Activated T-helper 1 cell treated with anti-CD3 and anti-CD28 coated beads, Interleukin-12 subunit alpha, Interleukin-12 subunit beta, Interleukin-2, Interleukin-4 antibody, amounts not matched to agents 30 ng/mL and 10 ng/mL and 1 ng/mL, durations not matched to agents 14 hours and 24 hours and 36 hours (primary cell): ENCODE data around the gene NUDT8. TPM values are rescaled to one million over a fixed set of nuclear protein-coding genes. Genes with fewer than 3 reads are reported as not detected.
"Not testable (repeated sequence)": the region's sequence is repeated elsewhere in the genome, so short reads cannot be mapped to it uniquely, and the experiment has no call there.

ENCODE experiments used
- DNase-seq: peaks from one replicate; pipeline ENCODE4 v3.0.0; 2021; ENCODE audit warnings: low spot score
- H3K27ac Mint-ChIP-seq: one replicate; pipeline ENCODE4 v1.8.0; 2021; ENCODE audit warnings: mild to moderate bottlenecking, mixed read lengths
- H3K27me3 Mint-ChIP-seq: one replicate; pipeline ENCODE4 v1.8.0; 2022; ENCODE audit warnings: mild to moderate bottlenecking, moderate library complexity, mixed read lengths; ENCODE audit not compliant: insufficient read depth
- H3K36me3 Mint-ChIP-seq: one replicate; pipeline ENCODE4 v1.8.0; 2021; ENCODE audit warnings: low read depth, mixed read lengths
- H3K4me1 Mint-ChIP-seq: one replicate; pipeline ENCODE4 v1.8.0; 2021; ENCODE audit warnings: low read depth, mixed read lengths
- H3K4me3 Mint-ChIP-seq: one replicate; pipeline ENCODE4 v1.8.0; 2021; ENCODE audit warnings: mild to moderate bottlenecking, moderate library complexity, mixed read lengths
- H3K9me3 Mint-ChIP-seq: one replicate; pipeline ENCODE4 v1.8.0; 2021; ENCODE audit warnings: mixed read lengths
- intact Hi-C: fragments of 100-400 bp; cut with micrococcal nuclease; formaldehyde crosslinking; loops from one replicate; pipeline ENCODE4 v1.15.1; 2024
- total RNA-seq: library from RNA; stranded (reverse); gene quantifications from 2 replicates; pipeline ENCODE4 v1.2.3, GENCODE V29; 2022

The NUDT8 gene
- total RNA-seq, 1 donor from 2014 or later, result 19.9 TPM

DNA sequence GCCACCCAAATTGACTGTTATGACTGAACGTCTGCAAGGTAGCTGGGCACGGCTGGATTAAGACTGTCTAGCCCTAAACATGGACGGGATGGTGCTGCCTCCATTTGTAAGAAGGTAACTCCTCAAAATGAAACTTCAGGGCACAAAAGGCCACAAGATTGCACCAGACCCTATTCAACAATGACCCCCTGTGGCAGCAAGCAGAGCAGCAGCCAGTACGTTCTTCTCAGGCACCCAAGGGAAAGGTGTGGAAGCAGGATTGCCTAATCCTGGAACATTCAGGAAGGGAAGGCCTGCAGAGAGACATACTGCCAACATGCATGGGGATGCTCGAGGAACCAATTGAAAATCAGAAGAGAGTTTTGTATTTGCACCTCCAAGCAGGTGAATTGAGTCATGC, 14.3 kb upstream of the NUDT8 start:
- Mint-ChIP-seq H3K4me3 (no peak overlapping the region), H3K27ac (no peak overlapping the region), H3K36me3 (no peaks in the 10 kb centered on the region), H3K9me3 (no peaks in the 10 kb centered on the region), H3K27me3 (peaks cover 7% of the 10 kb centered on the region), H3K4me1 (peaks cover 12% of the 10 kb centered on the region)
- intact Hi-C loops, result loop anchor here (1.0 kb wide), 1 partner anchor 72 kb away; no protein-coding TSS in a partner anchor
- no peak for DNase-seq

GRCh38 chr11:67642173-67643120, 12.7 kb upstream of the NUDT8 start:
- Mint-ChIP-seq H3K4me3 (no peak overlapping the region), H3K4me1 (peaks cover 12% of the 10 kb centered on the region), H3K36me3 (no peaks in the 10 kb centered on the region), H3K9me3 (no peaks in the 10 kb centered on the region), H3K27me3 (peaks cover 7% of the 10 kb centered on the region), H3K27ac (no peak overlapping the region)
- intact Hi-C loops, result no loop called here
- DNase-seq, result no peak

DNA sequence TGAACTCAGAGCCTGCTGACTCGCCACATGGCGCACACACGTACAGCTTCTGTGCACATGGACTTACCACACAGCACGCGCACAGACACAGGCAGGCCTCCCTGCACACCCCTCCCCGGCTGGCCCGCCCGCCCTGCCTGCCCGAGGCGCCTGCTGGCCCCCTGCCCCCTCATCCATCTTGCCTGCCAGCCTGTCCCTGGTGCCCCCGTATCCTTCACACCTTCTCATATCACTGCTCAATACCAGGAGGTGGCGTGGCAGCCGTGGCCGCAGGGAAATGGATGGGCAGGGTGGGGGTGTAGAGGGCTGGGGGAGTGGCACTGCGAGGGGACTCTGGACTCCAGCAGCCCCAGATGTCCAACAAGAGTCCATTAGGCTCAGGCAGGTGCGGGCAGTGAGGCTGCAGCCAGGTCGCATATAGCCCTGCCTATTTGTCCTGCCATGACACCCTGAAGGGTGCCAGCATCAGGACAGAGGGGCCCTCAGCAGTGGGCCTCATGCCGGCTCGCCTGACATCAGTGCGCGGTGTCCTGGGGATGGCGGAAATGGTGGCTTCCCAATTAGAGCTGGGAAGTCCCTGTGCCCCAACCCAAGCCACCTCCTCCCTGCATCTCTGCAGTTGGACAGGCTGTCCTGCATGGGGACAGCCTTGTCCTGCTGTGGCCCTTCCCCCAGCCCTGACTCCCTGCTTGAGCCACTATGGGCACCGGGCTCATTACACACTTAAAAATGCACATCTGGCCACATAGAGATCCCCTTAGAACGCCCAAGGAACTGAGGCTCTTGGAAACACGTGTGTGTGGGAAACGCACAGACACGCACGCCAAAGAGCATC, 11.8 kb upstream of the NUDT8 start:
- DNase-seq, result no peak
- Mint-ChIP-seq H3K36me3 (no peaks in the 10 kb centered on the region), H3K27ac (no peak overlapping the region), H3K4me1 (peaks cover 13% of the 10 kb centered on the region), H3K9me3 (no peaks in the 10 kb centered on the region), H3K27me3 (peaks cover 7% of the 10 kb centered on the region), H3K4me3 (no peak overlapping the region)
- intact Hi-C loops, result no loop called here

DNA sequence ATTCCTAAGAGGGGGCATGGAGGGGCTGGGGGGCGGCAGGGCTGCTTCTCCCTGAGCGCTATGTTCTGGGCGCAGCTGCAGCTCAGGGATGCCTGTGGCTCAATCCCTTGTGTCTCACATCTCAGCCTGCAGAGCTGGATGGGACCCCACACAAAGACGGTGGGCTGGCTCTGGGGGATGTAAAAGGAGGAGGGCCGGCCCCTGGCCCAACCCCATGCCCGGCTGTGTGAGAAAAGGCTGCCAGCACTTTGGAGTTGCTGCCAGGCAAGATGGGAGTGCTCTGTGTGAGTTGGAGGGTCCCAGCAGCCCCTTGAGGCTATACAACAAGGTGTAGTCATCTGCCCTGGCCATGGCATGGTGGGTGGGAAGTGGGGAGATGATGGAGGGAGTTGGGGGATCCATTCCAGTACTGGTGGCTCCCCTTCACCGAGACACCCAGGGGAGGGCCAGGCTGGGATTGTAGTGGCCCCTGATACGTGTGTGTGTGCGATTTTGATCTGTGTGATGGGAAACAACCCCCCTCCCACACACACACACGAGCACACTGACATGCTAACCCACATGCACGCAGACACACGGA, 11.1 kb upstream of the NUDT8 start:
- Mint-ChIP-seq H3K27me3 (peaks cover 3% of the 10 kb centered on the region), H3K36me3 (no peaks in the 10 kb centered on the region), H3K4me3 (no peak overlapping the region), H3K27ac (no peak overlapping the region), H3K9me3 (no peaks in the 10 kb centered on the region), H3K4me1 (peaks cover 7% of the 10 kb centered on the region)
- intact Hi-C loops, result loop anchor here (1.0 kb wide), 1 partner anchor 18 kb away; no protein-coding TSS in a partner anchor
- DNase-seq, result no peak

- peak; percentile 28 for DNase-seq
- Mint-ChIP-seq H3K27me3 (peaks cover 4% of the 10 kb centered on the region), H3K36me3 (no peaks in the 10 kb centered on the region), H3K4me1 (peaks cover 7% of the 10 kb centered on the region), H3K9me3 (no peaks in the 10 kb centered on the region), H3K27ac (no peak overlapping the region), H3K4me3 (no peak overlapping the region)
- intact Hi-C loops, result loop anchor here (1.0 kb wide), 1 partner anchor 19 kb away; no protein-coding TSS in a partner anchor
Measured at GRCh38 chr11:67640021-67640757, 10.5 kb upstream of the NUDT8 start.

DNA sequence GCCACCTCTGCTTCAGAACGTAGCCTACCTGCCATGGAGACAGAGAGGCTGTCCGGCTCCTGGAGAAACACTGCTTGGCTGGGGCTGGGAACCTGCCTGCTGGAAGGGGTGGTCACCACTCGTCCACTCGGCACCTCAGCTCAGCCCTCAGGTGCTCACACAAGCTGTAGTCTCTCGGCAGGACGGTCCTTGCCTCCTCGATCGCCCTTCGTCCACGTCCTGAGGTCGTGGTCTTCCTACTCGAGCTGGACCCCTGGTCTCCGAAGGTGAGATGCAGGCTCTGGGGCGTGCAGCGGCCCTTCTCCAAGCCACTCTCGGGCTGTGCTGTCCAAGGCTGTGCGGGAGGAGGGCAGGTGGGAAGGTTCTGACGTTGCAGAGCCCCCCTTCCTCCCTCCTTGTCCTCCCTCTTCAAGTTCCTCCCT, 9.7 kb upstream of the NUDT8 start, which contains the start of gene TBX10:
Gene TBX10 (minus strand): TSS at position 326 of the 422 bp plus-strand sequence. CDS start 291 bp downstream, at position 35.
- no peak within 1 kb of the TSS for H3K27ac Mint-ChIP-seq
- intact Hi-C loops, result no loop called here
- H3K9me3 Mint-ChIP-seq, result no peaks in the 10 kb centered on the region
- H3K27me3 Mint-ChIP-seq, result peaks cover 5% of the 10 kb centered on the region
- no peak within 1 kb of the TSS for H3K4me3 Mint-ChIP-seq
- no peaks in the 10 kb centered on the region for H3K36me3 Mint-ChIP-seq
- DNase-seq, result no peak
- H3K4me1 Mint-ChIP-seq, result peaks cover 7% of the 10 kb centered on the region

GRCh38 chr11:67638535-67639437, 9.0 kb upstream of the NUDT8 start:
- intact Hi-C loops, result no loop called here
- no peak overlapping the region for H3K27ac Mint-ChIP-seq
- H3K27me3 Mint-ChIP-seq, result peaks cover 5% of the 10 kb centered on the region
- no peaks in the 10 kb centered on the region for H3K36me3 Mint-ChIP-seq
- H3K9me3 Mint-ChIP-seq, result no peaks in the 10 kb centered on the region
- peaks cover 7% of the 10 kb centered on the region for H3K4me1 Mint-ChIP-seq
- no peak for DNase-seq
- no peak overlapping the region for H3K4me3 Mint-ChIP-seq

DNA sequence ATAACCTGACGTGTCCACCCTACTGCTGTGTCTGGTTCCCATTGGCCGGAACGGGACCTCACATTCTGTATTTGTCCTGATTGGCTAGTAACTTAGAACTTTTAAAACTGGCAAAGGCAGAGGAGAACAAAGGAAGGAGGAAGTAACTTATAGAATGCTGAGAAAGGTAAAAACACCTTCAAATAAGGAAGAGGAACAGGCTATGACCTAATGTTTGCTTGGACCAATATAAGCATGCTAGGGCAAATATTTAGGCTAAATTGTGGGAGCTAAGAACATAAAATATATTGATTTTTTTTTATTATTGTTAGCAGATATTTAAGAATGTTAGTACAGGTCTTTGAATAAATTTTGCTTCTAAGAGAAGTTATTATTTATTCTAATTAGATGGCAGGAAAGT, 7.7 kb upstream of the NUDT8 start:
- H3K4me1 Mint-ChIP-seq, intact Hi-C loops, DNase-seq, H3K9me3 Mint-ChIP-seq, H3K4me3 Mint-ChIP-seq, H3K36me3 Mint-ChIP-seq, H3K27me3 Mint-ChIP-seq, H3K27ac Mint-ChIP-seq: not testable (repeated sequence)

DNA sequence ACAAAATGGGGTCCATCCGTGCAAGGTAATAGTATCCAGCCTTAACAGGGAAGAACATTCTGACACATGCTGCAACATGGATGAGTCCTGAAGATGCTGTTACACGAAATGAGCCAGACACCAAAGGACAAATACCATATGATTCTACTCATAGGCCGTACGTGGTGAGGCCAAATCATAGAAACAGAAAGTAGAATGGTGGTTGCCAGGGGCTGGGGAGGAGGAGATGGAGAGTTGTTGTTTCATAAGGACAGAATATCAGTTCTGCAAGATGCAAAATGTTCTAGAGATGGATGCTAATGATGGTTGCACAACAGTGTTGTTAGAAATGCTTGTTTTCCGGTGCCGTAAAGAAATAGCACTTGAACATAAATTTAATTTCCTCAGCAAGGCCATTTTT, 7.2 kb upstream of the NUDT8 start:
- Mint-ChIP-seq H3K36me3 (no peaks in the 10 kb centered on the region), H3K4me1 (peaks cover 7% of the 10 kb centered on the region), H3K9me3 (no peaks in the 10 kb centered on the region), H3K27me3 (peaks cover 1% of the 10 kb centered on the region), H3K27ac (no peak overlapping the region), H3K4me3 (no peak overlapping the region)
- no peak for DNase-seq
- intact Hi-C loops, result no loop called here

DNA sequence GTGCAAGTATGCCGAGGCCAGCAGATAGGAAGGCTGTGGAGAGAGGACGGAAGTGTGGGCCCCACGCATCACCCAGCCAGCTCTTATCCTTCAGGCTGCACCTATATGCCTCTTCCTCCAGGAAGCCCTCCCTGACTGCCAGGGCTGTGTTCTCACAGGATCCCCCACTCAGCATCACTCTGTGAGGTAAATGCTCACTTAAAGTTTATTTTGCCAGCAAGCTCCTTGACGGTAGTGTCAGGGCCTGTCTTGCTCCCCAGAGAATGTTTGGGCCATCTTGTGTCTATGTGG, 5.4 kb upstream of the NUDT8 start:
- no peak overlapping the region for H3K27ac Mint-ChIP-seq
- no peaks in the 10 kb centered on the region for H3K9me3 Mint-ChIP-seq
- no peaks in the 10 kb centered on the region for H3K36me3 Mint-ChIP-seq
- intact Hi-C loops, result no loop called here
- no peak for DNase-seq
- H3K27me3 Mint-ChIP-seq, result peaks cover 3% of the 10 kb centered on the region
- no peak overlapping the region for H3K4me3 Mint-ChIP-seq
- H3K4me1 Mint-ChIP-seq, result peaks cover 11% of the 10 kb centered on the region

DNA sequence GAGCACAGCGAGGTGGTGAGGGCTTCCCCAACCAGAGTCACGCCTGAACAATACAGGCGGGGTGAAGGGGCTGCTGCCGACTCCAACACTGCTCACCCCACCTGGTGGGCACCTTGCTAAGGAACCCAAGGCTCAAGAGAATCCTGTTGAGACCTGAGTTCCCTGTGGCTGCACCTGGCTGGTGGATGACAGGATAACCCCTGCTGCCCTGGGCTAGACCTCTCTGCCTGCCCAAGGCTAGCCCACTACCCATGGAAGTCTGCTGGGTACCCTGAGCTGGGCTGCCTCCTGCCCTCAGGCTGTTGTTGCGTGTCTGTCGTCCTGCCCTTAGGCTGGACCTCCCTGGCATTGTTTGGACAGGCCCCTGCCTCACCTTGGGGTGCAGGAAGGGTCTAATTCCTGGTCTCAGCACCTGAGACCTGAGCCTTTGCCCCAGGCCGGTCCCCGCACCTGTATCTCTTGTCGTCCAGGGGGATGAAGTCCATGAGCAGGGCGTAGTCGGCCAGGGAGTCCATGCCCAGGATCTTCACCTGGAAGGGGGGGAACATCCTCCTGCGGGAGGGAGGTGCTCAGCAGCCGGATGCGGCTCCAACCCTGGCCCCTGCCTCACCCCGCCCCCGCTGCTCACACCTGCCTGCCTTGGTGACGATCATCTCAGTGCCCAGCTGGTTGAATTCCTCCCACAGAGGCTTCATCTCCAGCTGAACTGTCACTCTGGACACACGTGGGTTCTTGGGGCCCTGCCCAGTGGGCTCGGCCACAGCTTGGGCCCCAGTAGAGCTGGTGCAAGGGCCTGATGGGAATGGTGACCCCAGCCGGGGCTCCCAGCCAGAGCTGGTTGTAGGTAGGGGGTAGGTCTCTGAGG, 4.9 kb upstream of the NUDT8 start:
- intact Hi-C loops, result no loop called here
- H3K9me3 Mint-ChIP-seq, result no peaks in the 10 kb centered on the region
- peaks cover 11% of the 10 kb centered on the region for H3K4me1 Mint-ChIP-seq
- peaks cover 3% of the 10 kb centered on the region for H3K27me3 Mint-ChIP-seq
- no peaks in the 10 kb centered on the region for H3K36me3 Mint-ChIP-seq
- no peak for DNase-seq
- H3K4me3 Mint-ChIP-seq, result no peak overlapping the region
- H3K27ac Mint-ChIP-seq, result no peak overlapping the region
